Embryonic facial prominence (tissue), 1 donor: ENCODE results near the gene URI1.
"Not testable (repeated sequence)": the region's sequence is repeated elsewhere in the genome, so short reads cannot be mapped to it uniquely, and the experiment has no call there.

Source experiments
- DNase-seq: peaks from one replicate; pipeline ENCODE4 v3.0.0-alpha.2; 2016; ENCODE audit errors: extremely low spot score

The URI1 gene

DNA sequence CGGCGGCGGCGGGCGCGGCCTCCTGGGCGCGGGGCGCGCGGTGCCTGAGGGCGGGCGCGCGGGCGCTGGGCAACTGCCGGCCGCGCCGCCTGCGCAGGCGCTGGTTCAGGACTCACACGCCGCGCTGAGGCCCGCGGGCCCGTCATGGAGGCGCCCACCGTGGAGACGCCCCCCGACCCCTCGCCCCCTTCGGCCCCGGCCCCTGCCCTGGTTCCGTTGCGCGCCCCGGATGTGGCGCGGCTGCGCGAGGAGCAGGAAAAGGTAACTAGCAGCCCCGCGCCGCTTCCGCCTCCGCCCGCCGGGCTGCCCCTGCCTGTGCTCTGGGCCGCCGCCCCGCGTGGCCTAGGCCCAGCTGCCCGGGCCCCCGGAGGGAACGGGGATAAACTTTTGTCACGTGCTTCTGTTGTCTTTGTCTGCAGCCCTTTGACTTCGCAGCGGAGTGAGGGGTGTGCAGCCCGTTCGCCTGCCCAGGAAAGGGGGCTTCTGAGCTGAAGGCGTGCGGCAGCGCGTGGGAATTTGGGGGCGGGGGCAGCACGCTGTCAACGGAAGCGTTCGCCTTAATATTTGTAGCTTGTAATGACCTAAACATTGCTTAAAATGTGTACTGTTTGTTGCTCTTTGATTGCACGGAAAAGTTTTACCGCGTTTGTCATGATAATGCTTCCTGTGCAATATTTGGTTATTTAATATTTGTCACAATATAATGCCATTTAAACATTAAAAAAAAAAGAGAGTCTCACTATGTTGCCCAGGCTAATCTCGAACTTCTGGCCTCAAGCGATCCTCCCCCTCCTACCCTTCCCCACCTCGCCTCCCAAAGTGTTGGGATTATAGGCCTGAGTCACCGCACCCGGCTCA lies 594 bp downstream of the URI1 start:
- DNase-seq = no peak

DNA sequence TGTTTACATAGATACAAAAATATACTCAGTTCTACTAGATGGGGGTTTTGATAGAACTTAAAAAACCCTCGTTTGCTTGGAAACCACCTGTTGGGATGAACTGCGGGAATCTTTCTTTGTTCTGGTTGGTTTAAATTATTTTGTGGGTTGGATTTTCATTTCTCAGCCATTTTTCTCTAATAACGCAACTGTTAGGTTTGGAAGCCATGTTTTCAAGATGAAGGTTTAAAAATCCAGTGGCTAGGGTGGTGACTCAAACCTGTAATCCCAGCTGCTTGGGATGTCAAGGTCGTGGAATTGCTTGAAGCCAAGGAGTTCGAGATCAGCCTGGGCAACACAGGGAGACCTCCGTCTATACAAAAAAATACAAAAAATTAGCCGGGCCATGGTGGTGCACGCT lies 1.6 kb downstream of the URI1 start:
- DNase-seq = no peak

DNA sequence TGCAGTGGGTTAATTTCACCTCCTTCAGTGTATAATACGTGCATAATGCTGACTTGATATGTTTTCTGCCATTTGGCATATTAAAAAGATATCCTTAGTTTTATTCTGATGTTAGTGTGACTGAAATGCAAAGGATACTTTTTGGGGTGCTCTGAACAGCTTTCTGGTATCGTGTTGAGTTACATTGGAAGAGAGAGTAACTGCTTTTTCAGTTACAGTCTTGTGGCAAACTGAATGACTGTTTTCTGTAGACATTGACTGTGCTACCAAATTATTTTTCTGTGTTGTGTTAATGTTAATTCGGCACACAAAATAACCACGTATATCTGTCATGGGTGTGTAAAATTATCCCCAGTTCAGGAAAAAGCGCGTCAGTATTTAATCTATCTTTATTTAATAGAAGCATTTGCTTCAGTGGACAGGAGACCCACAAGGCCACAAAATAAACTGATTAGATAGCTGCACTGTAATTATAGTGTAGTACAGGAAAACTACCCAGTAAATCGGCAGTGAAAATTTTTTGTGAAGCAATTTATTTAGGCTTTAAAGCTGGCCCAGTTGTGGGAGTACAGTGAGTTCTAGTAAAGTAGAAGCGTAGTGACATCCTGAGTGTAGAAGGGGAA lies 2.5 kb downstream of the URI1 start:
- DNase-seq = no peak

DNA sequence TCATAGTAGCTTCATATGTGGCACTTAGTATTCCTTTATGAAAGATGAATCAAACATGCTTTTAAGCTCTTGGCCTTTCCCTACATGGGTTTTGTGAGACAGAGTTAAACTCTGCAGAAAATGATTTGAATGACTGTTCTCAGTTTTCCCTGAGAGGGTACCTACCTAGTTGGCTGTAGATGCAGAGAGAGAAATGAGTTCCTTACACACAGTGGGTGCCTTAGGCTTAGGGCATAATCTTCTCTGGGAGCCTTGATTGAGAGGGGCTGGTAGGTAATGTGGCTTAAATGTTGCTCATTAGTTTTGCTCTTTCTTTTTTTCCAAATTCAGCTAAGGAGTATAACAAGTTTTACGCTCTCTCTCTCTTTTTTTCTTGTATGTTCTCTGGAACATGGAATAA lies 3.0 kb downstream of the URI1 start:
- no peak for DNase-seq

DNA sequence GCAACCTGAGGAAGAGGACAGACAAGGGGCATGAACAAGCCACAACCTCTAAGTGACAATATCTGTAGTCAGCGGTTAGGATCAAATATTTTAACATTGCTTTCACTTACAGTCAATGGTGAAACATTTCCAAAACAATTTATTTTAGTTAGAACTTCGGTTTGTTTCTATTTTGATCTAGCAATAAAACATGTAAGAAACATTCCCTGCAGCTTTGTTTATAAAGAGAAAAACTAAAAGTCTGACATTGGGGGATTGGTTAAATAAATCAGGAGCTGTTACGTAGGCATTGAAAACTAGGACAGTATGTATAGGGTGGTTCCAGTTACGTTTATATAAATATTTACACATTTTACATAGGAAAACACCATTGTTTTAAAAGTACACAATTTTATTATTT lies 3.4 kb downstream of the URI1 start:
- no peak for DNase-seq

DNA sequence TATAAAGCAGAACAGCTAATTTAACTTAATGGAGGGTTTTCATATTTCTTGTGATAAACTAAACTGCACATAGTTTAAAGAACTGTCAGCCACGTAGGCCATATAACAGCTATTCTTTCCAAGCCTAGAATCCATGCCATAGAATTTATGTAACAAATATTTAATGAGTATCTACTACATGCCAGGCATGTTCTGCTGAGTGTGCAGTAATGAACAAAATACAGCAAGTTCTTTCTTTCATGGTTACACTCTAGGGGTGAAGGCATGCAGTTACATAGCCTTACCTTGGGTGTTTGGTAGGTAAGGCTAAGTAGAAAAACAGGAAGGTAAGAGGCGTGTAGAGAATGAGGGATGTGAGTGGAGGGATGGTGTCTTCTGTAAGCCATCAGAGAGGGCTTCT lies 4.6 kb downstream of the URI1 start:
- DNase-seq = no peak

DNA sequence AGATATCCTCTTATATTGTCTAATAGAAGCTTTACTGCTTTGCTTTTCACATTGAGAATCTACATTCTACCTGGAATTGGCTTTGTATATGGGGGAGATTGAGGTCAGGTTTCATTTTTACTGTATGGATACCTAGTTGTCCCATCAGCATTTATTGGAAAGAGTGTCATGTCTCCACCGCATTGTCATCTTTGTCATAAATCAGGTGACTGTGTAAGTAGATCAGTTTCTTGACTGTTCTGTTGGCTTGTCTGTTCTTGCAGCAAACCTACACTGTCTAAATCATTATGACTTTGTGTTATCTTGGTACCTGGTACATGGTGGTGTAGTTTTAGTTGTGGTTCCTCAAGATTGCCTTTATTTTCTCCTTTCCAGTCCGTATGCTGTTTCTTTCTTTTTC lies 5.8 kb downstream of the URI1 start:
- no peak for DNase-seq

DNA sequence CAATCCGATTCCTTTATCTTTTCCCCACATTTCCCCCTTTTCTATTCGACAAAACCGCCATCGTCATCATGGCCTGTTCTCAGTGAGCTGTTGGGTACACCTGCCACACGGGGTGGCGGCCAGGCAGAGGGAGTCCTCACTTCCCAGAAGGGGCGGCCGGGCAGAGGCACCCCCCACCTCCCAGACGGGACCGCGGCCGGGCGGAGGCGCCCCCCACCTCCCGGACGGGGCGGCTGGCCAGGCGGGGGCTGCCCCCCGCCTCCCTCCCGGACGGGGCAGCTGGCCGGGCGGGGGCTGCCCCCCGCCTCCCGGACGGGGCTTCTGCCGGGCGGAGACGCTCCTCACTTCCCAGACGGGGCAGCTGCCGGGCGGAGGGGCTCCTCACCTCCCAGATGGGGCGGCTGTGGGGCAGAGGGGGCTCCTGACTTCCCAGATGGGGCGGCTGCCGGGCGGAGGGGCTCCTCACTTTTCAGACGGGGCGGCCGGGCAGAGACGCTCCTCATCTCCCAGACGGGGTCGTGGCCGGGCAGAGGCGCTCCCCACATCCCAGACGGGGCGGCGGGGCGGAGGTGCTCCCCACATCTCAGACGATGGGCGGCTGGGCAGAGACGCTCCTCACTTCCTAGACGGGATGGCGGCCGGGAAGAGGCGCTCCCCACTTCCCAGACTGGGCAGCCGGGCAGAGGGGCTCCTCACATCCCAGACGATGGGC lies 6.9 kb downstream of the URI1 start:
- not testable (repeated sequence) for DNase-seq

DNA sequence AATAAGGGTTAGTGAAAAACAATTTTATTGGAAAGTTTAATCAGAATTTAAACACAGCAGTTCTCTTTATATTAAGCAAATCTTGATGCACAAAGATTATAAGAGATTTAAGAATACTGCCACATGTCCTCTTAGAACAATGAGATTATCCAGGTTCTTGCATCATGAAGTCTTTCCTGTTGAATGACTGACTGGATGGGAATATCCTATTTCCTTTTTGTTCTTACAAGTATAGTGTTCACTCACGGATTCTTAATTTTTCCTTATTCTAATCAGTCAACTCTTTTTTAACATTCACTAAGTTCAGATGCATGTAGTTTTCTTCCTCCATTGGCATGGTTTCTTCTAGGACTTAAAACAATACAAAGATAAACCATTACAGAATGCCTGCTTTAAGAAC lies 10.1 kb downstream of the URI1 start:
- DNase-seq = no peak

DNA sequence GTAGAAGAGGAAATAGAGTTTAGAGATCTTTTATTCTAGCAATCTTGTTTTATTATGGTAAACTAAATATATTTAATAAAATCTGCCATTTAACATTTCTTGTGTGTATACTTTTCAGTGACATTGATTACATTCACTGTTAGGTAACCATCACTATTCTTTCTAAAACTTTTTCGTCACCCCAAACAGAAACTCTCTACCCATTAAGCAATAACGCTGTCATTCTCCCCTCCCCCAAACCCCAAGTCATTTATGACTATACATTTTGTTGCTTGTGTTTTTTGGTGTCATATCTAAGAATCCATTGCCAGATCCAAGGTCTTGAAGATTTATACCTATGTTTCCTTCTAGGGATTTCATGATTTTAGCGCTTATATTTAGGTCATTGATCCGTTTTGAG lies 10.6 kb downstream of the URI1 start:
- no peak for DNase-seq

DNA sequence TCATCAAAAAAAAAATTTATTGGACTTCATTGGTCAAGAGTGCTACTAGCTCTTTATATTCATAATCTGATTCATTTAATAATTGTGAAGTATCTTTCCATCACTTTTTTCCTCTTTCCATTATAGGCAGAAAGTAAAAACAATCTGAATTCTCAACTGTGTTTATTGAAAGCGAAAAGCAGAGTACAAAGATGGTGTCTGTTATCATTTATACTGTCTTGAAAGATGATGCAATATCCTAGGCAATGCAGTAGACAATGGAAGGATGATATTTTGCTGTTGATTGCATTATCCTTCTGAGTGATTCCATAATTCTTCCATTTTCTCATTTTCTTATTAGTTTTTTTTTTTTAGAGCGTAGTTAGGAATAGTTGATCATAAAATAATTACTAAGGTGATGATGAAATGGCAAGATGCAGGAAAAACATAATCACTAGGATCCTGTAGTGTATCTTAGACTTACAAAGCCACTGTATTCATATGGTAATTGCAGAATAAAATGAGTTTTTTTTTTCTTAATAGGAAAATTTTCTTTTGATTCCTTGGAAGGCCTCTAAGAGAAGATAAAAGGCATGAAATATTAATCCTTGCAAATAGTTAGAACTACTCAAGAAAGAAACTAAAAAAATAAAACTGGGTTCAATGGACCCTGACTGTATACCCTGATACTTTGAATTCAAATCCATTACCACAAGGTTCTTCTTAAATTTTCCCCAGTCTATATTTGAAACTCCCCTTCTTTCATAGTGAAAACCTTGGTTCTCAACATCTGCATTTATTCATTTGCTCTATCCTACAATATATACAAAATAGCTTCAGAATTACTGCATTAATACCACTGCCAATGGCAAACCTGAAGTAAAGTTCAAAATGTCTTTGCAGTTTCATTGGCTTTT lies 11.6 kb downstream of the URI1 start:
- DNase-seq = no peak

DNA sequence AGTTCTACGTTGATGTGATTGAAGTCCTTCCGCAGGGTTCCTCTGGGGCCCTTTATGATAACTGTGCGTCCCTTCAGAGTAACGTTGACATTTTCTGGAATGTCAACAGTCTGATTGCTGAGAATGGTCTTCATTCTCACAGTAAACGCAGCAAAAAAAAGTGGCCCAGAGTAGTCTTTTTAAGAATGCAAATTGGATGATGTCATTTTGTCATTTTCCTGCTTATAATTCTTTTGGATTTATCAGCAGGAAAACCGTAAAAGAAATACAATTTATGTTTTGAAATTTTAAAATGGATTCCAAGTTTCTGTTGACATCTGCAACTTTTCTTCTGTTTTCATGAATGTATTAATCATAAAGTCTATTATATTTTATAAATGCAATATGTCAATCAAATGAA lies 14.8 kb downstream of the URI1 start:
- DNase-seq = no peak

DNA sequence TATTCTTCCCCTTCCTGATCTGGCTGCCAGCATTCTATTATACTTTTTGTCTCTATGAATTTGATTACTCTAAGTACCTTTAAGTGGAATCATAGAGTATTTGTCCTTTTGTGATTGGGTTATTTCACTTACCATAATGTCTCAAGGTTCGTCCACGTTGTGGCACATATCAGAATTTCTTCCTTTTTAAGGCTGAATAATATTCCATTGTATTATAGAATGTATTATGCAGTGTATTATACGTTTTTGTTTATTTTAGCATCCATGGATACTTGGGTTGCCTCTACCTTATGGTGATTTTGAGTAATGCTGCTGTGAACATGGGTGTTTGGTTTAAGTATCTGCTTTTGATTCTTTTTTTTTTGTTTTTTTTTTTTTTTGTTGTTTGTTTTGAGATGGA lies 19.3 kb downstream of the URI1 start:
- no peak for DNase-seq

DNA sequence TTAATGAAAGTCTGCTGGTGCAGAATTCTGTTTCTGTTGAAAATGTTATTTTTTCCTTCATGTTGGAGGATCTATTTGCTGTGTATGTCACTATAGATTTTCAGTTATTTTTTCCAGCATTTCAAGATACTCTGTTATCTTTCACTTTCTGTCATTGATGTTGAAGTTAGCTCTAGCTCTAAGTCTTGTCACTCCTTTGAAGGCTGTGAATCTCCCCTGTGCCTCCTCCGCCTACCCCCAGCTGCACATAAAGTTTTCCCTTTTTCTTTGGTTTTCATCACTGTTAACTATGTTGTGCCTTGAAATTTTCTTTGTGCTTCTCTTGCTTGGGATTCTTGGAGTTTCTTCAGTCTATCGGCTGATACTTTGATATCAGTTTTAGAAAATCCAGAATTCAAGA lies 20.8 kb downstream of the URI1 start:
- no peak for DNase-seq

DNA sequence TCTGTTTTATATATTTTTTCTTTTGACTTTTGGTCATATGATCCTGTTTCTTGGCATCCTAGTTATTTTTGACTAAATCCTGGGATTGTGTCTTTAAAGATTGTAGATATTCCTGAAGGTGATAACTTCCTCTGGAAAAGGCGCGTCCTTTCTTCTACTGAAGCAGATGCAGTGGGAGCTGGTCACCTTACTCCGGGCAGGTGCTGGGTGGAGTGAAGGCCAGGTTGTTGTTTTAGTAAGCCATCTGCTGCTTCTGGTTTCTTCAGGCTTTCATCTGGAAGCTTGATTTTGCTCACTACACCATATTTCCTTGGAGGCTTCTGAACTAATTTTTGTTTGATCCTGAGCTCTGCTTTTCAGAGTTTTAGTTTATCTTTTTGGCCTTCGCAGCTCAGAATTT lies 21.5 kb downstream of the URI1 start:
- DNase-seq = no peak

DNA sequence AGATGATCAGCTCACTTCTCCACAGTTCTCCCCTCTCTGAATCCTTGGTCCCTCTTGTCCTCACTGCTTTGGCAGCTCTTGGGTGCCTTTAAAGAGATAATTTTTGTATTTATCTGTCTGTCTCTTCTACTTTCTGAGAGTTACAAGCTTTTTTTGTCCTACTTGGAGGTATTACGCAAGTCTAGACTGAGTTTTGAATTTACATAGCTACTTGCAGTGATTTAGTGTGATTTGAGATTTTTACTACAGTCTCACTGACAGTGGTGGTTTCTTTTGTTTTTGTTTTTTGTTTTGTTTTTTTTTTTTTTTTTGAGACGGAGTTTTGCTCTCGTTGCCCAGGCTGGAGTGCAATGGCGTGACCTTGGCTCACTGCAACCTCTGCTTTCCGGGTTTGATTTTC lies 22.1 kb downstream of the URI1 start:
- no peak for DNase-seq

DNA sequence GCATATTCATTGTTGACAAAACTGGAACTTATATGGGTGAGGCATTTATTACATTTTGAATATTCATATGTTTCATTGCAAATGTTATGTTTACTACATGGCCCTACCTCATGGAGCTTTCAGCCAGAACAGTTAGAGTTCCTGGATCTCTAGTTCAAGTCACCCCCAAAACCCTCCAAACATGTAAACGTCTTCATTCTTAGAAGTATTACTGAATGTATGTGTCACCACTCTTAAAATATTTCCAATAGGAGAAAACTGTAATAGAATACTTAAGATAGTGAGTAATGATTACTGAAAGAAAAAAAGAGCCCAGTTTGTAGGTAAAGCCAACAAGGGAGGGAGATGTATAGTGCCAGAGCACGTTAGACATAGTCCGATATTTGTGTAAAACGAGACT lies 23.5 kb downstream of the URI1 start:
- DNase-seq = no peak

DNA sequence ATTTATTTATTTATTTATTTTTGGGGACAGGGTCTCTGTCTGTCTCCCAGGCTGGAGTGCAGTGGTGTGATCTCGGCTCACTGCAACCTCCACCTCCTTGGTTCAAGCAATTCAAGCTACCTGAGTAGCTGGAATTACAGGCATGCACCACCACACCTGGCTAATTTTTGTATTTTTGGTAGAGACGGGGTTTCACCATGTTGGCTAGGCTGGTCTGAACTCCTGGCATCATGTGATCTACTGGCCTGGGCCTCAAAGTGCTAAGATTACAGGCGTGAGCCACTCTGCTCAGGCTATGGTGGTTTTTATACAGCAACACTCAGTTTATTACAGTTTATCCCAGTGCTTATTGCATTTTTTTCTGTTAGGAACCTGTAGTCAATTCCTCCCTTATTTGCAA lies 24.1 kb downstream of the URI1 start:
- not testable (repeated sequence) for DNase-seq

DNA sequence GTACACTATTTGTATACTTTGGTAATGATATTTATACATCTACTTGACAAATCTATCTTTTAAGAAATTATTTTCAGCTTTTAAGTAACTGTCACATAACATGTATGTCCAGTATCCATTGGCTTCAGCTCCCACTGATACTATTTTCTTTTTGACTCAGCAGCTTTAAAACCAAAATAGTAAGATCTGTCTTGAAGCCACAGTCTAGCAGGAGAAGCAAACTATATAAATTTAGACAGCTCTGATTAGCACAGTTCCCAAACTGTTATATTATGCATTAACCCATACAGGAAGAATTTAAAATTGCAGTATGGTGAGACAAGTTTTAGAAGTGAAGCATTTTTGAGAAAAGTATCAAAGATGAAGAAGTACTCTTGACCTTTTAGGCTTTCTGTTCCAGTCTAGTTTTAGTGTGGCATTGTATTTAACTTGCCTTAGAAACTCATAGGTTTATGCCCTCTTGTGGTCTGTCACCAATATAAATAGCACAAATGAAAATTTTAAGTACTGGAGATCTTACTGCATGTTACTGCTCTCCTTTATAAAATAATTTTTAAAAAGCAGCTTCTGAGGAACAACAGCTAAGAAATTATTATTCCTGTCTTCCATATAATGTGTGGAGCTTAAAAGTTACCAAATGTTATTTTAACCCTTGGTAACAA lies 24.7 kb downstream of the URI1 start:
- DNase-seq = no peak

DNA sequence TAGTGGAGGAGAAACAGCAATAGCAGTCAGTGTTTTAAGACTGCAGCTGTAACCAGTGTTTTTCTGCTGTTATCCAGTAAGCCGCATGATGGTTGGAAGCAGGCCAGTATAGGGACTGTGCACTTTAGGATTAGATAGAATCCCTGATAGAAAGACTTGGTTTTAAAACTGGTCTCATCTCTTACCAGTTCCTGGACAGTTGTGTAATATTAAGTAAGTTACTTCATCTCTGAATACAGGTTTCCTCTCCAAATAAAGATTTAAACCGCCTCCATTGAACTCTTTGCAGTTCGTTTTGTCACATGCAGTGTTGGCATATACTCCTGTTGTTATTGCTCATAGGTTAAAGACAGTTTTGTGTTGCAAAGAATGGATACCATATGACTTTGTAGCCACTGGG lies 25.6 kb downstream of the URI1 start:
- no peak for DNase-seq

DNA sequence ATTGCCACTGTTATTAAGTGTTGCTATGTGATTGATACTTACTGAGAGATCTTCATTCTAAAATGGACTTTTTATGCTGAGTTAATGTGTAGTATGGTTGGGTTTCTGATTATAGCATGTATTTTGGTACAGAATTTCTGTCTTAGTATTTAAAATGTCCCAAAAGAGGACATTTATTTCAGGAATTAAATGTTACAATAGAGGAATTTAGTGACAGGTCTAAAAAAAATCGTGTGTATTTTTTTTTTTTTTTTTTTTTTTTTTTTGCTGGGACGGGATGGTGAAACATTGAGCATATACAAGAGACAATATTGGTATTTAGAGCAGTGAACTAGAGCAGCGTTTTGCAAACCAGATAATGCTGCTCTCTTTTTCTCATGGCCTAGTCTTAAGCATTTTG lies 27.9 kb downstream of the URI1 start:
- DNase-seq = no peak
